Smooth muscle cell (in vitro differentiated cells): ENCODE measurements around the gene RHOBTB1. TPM values are rescaled to one million over a fixed set of nuclear protein-coding genes. Genes with fewer than 3 reads are reported as not detected.

ENCODE experiments used
- DNase-seq: peaks from one replicate; lab custom pipeline; 2025; ENCODE audit not compliant: unreplicated experiment; lab: John Stamatoyannopoulos, UW
- H2AFZ ChIP-seq: fragments of 200-600 bp; sonication (generic); 2 replicates; pipeline ENCODE4 v1.6.0; 2016; ENCODE audit warnings: antibody characterized with exemption, low read depth, mild to moderate bottlenecking
- H3F3A ChIP-seq: fragments of 200-600 bp; sonication (generic); 2 replicates; pipeline ENCODE4 v1.6.0; 2017; ENCODE audit warnings: antibody characterized with exemption, low read depth
- H3K27ac ChIP-seq: fragments of 200-600 bp; sonication (generic); 2 replicates; pipeline ENCODE4 v1.5.1; 2016; ENCODE audit warnings: low read depth, mild to moderate bottlenecking
- H3K27me3 ChIP-seq: fragments of 200-600 bp; sonication (generic); 2 replicates; pipeline ENCODE4 v1.6.1; 2016; ENCODE audit warnings: low read depth, mild to moderate bottlenecking
- H3K36me3 ChIP-seq: fragments of 200-600 bp; sonication (generic); 2 replicates; pipeline ENCODE4 v1.5.1; 2016; ENCODE audit warnings: low read depth
- H3K4me1 ChIP-seq: fragments of 200-600 bp; sonication (generic); 2 replicates; pipeline ENCODE4 v1.5.1; 2016; ENCODE audit warnings: low read depth
- H3K4me2 ChIP-seq: fragments of 200-600 bp; sonication (generic); 2 replicates; pipeline ENCODE4 v1.6.0; 2016; ENCODE audit warnings: mild to moderate bottlenecking
- H3K4me3 ChIP-seq: fragments of 200-600 bp; sonication (generic); 2 replicates; pipeline ENCODE4 v1.5.1; 2016; ENCODE audit warnings: mild to moderate bottlenecking
- H3K79me2 ChIP-seq: fragments of 200-600 bp; sonication (generic); 2 replicates; pipeline ENCODE4 v1.6.0; 2016; ENCODE audit warnings: low read depth, mild to moderate bottlenecking
- H3K9ac ChIP-seq: fragments of 200-600 bp; sonication (generic); 2 replicates; pipeline ENCODE4 v1.6.0; 2016; ENCODE audit warnings: low read depth
- H3K9me3 ChIP-seq: fragments of 200-600 bp; sonication (generic); replicated peaks from 2 replicates; pipeline ENCODE4 v1.5.1; 2016; ENCODE audit warnings: low read depth
- H4K20me1 ChIP-seq: fragments of 200-600 bp; sonication (generic); 2 replicates; pipeline ENCODE4 v1.6.0; 2016; ENCODE audit warnings: low read depth
- CTCF ChIP-seq: fragments of 200-600 bp; sonication (generic); IDR thresholded peaks from 2 replicates; pipeline ENCODE4 v1.5.1; 2017; ENCODE audit warnings: borderline replicate concordance, mild to moderate bottlenecking, antibody characterized with exemption; ENCODE audit not compliant: insufficient read depth, poor library complexity, severe bottlenecking
- WGBS: methylation state at CpG from one replicate; pipeline ENCODE4 v1.1.7; 2016; ENCODE audit warnings: low lambda C conversion rate; 5-methylcytosine and 5-hydroxymethylcytosine counted together
- polyA plus RNA-seq: library from polyadenylated mRNA; unstranded; fragments of >200 nt; fragmentation: Nextera tagmentation; extraction: Ambion mirVana; gene quantifications from 2 replicates; pipeline ENCODE4 v1.2.1, GENCODE V29; 2016
- total RNA-seq: library from RNA; depleted of rRNA; stranded (reverse); fragments of >200 nt; gene quantifications from 2 replicates; pipeline ENCODE4 v1.2.3, GENCODE V29; 2014

Gene RHOBTB1
- total and polyA plus RNA-seq, 2 experiments from 2014 or later: 33.7 to 49.1 TPM

GRCh38 chr10:60970526-60970925 is 26.5 kb upstream of the RHOBTB1 start:
- DNase-seq: no peak
- Histone ChIP-seq H3K27me3 (no peaks in the 10 kb centered on the region), H3K4me3 (no peak overlapping the region), H3K79me2 (no peaks in the 10 kb centered on the region), H3K36me3 (no peaks in the 10 kb centered on the region), H3K4me2 (no peak overlapping the region), H3K27ac (no peak overlapping the region), H3F3A (peaks cover 10% of the 10 kb centered on the region), H3K9me3 (no peaks in the 10 kb centered on the region), H2AFZ (no peak overlapping the region), H3K9ac (no peak overlapping the region), H3K4me1 (peaks cover 3% of the 10 kb centered on the region), H4K20me1 (no peaks in the 10 kb centered on the region)
- WGBS: 91% methylated on average over 3 of the region's 3 CpGs
- no peak for TF ChIP-seq CTCF

- no peaks in the 10 kb centered on the region for H3K79me2 ChIP-seq
- H3K4me2 ChIP-seq: no peak overlapping the region
- H3F3A ChIP-seq: peaks cover 22% of the 10 kb centered on the region
- no peak overlapping the region for H3K27ac ChIP-seq
- H3K9me3 ChIP-seq: no peaks in the 10 kb centered on the region
- DNase-seq: no peak
- H3K36me3 ChIP-seq: no peaks in the 10 kb centered on the region
- WGBS: 96% methylated on average over 3 of the region's 3 CpGs
- H3K4me1 ChIP-seq: peaks cover 14% of the 10 kb centered on the region
- no peaks in the 10 kb centered on the region for H4K20me1 ChIP-seq
- no peaks in the 10 kb centered on the region for H3K27me3 ChIP-seq
- no peak overlapping the region for H3K9ac ChIP-seq
- TF ChIP-seq CTCF: no peak
- no peak overlapping the region for H2AFZ ChIP-seq
- no peak overlapping the region for H3K4me3 ChIP-seq
Observed at GRCh38 chr10:60968504-60968903, 24.5 kb upstream of the RHOBTB1 start.

- 96% methylated on average over 2 of the region's 2 CpGs for WGBS
- DNase-seq: no peak
Observed at GRCh38 chr10:60967854-60968484, 24.0 kb upstream of the RHOBTB1 start.

More at GRCh38 chr10:60967854-60968484, 24.0 kb upstream of the RHOBTB1 start:
- H3K9ac ChIP-seq: no peak overlapping the region
- H3K27me3 ChIP-seq: no peaks in the 10 kb centered on the region
- H3K36me3 ChIP-seq: no peaks in the 10 kb centered on the region
- no peaks in the 10 kb centered on the region for H3K79me2 ChIP-seq
- no peak overlapping the region for H3K27ac ChIP-seq
- TF ChIP-seq CTCF: no peak
- no peaks in the 10 kb centered on the region for H3K9me3 ChIP-seq
- H3K4me2 ChIP-seq: no peak overlapping the region
- peaks cover 23% of the 10 kb centered on the region for H3F3A ChIP-seq
- H4K20me1 ChIP-seq: no peaks in the 10 kb centered on the region
- H3K4me1 ChIP-seq: peaks cover 19% of the 10 kb centered on the region
- H3K4me3 ChIP-seq: no peak overlapping the region
- H2AFZ ChIP-seq: no peak overlapping the region
